Heart right ventricle (tissue), 16 donors: ENCODE measurements around the gene CD247. TPM values are rescaled to one million over a fixed set of nuclear protein-coding genes. Genes with fewer than 3 reads are reported as not detected.

ENCODE experiments used
- ATAC-seq, 8 donors: fragments of 200-7000 bp; cut with Tn5 transposase; one replicate each; pipeline ENCODE4 v1.9.1; 2020; ENCODE audit warnings: mild to moderate bottlenecking in 8 of 8, moderate library complexity in 8 of 8, moderate number of reproducible peaks in 1 of 8
- DNase-seq, 2 donors: peaks; one replicate each; pipeline ENCODE4 v3.0.0-alpha.2; 2020
- H3K27ac ChIP-seq, 10 donors: fragments of 200-600 bp; sonication (generic) in 2 of 10; one replicate each; pipeline versions ENCODE4 v1.5.0 to v1.8.0; 2020 to 2022; ENCODE audit warnings: mild to moderate bottlenecking in 3 of 10
- H3K27me3 ChIP-seq, 7 donors: fragments of 200-600 bp; one replicate each; pipeline ENCODE4 v1.8.0; 2021 to 2022; ENCODE audit warnings: mild to moderate bottlenecking in 2 of 7
- H3K36me3 ChIP-seq, 9 donors: fragments of 200-600 bp; sonication (generic) in 1 of 9; one replicate each; pipeline versions ENCODE4 v1.5.0 to v1.8.0; 2020 to 2022; ENCODE audit warnings: mild to moderate bottlenecking in 2 of 9
- H3K4me1 ChIP-seq, 9 donors: fragments of 200-600 bp; sonication (generic) in 1 of 9; one replicate each; pipeline versions ENCODE4 v1.5.0 to v1.8.0; 2020 to 2022; ENCODE audit warnings: mild to moderate bottlenecking in 4 of 9
- H3K4me3 ChIP-seq, 10 donors: fragments of 200-600 bp; sonication (generic) in 2 of 10; one replicate each; pipeline versions ENCODE4 v1.5.0 to v1.8.0; 2020 to 2022; ENCODE audit warnings: mild to moderate bottlenecking in 7 of 10, moderate library complexity in 2 of 10
- H3K9me3 ChIP-seq, 11 donors: fragments of 200-600 bp in 10 of 11; sonication (generic) in 2 of 11; one replicate each; pipeline versions ENCODE4 v1.5.0 to v1.8.0; 2013 to 2022; ENCODE audit warnings: mild to moderate bottlenecking in 2 of 11, control low read depth in 1 of 11, moderate library complexity in 1 of 11
- CTCF ChIP-seq, 9 donors: fragments of 200-600 bp; sonication (generic) in 2 of 9; IDR thresholded peaks; one replicate each; pipeline versions ENCODE4 v1.5.0 to v1.8.0; 2021 to 2022; ENCODE audit warnings: antibody characterized with exemption in 9 of 9, mild to moderate bottlenecking in 5 of 9, moderate library complexity in 1 of 9
- WGBS, 2 donors: extraction: QIAGEN DNeasy Blood & Tissue Kit; methylation state at CpG; one replicate each; pipeline ENCODE4 v1.1.7; 2013; ENCODE audit warnings: inconsistent platforms in 1 of 2; 5-methylcytosine and 5-hydroxymethylcytosine counted together
- intact Hi-C, 10 donors: fragments of 100-400 bp; cut with DNase I; formaldehyde crosslinking; loops; one replicate each; pipeline versions ENCODE4 v1.11.1 to v1.14.2; 2022
- polyA plus RNA-seq, 2 donors: library from polyadenylated mRNA; stranded (reverse); fragments of 200-250 nt; gene quantifications; one replicate each; pipeline ENCODE4 v1.2.3, GENCODE V29; 2013
- total RNA-seq, 10 donors: library from RNA; stranded (reverse); fragmentation: NEBNext Ultra II Directional in 3 of 10; extraction: Animal tissue kit (Norgen Biotek cat#: 25700) in 3 of 10; gene quantifications; one replicate each; pipeline versions ENCODE4 v1.2.1 to v1.2.4, GENCODE V29; 2021 to 2023
- donor health status: Arrhythmogenic right ventricular cardiomyopathy.
- donor health status: ischemic (EF 13 %, LVEDD 7.1; RV severe dilation, severe dysfunction).
- donor health status: healthy with polysubstance abuse.
- donor health status: DM: no; HTN: yes; CAD: no.
- donor health status: DM: no; HTN: no; CAD: no.
- donor health status: ischemic (EF 25% LVEDD 6.9; RV normal size, moderate dysfunction).
- donor health status: ischemic (EF 25% LVEDD 5.7; RV mildly dilated, moderate dysfunction).
- donor health status: healthy.
- donor health status: DM: yes; HTN: yes; CAD: no.
- donor health status: Ischemic cardiomyopathy.
- donor health status: ischemic (EF 35%, LVEDD 5.7; RV mildly dilated, moderate dysfunction).
- donor health status: nonischemic (EF 11% LVEDD 7.7; RV severe dilation, severe dysfunction).
- donor health status: DM: yes; HTN: yes; CAD: no.
- donor health status: PGD.
- donor health status: ischemic (EF 29% LVEDD 5.4; RV normal size, mild dysfunction).
- donor health status: nonischemic (EF 23%, LVEDD 6.1; RV moderate dilation, normal function).

Gene CD247
- total and polyA plus RNA-seq, 12 donors = 0.31 to 6.5 (median 0.66) TPM; not detected in 1

- intact Hi-C loops = no loop called here
- Histone ChIP-seq H3K4me3 (peak overlapping the region in 1 of 10 donors; percentile 53), H3K9me3 (no peaks in the 10 kb centered on the region), H3K27ac (peak overlapping the region in 1 of 10 donors; percentile 17), H3K27me3 (peaks cover 0 to 12% (median 0%) of the 10 kb centered on the region in 7 donors), H3K36me3 (no peaks in the 10 kb centered on the region), H3K4me1 (no peaks in the 10 kb centered on the region)
- 87 to 91% methylated on average over 3 of the region's 3 CpGs for WGBS, 2 donors
- ATAC-seq (no peak), DNase-seq (no peak)
- TF ChIP-seq CTCF (IDR thresholded peaks at IDR 0.05) = no peak
Measured at GRCh38 chr1:167515461-167515860, 2.9 kb downstream of the CD247 start.

- H3K4me1 ChIP-seq = no peaks in the 10 kb centered on the region
- no peak for DNase-seq
- peak overlapping the region in 1 of 10 donors; percentile 53 for H3K4me3 ChIP-seq
- H3K27me3 ChIP-seq = peaks cover 0 to 12% (median 0%) of the 10 kb centered on the region in 7 donors
- TF ChIP-seq CTCF (IDR thresholded peaks at IDR 0.05) = no peak
- WGBS, 2 donors = 92 to 95% methylated on average over 9 of the region's 9 CpGs
- H3K9me3 ChIP-seq = no peaks in the 10 kb centered on the region
- intact Hi-C loops = no loop called here
- H3K36me3 ChIP-seq = no peaks in the 10 kb centered on the region
- ATAC-seq = no peak
- peak overlapping the region in 1 of 10 donors; percentile 17 for H3K27ac ChIP-seq
Measured at GRCh38 chr1:167514288-167514687, 4.0 kb downstream of the CD247 start.

GRCh38 chr1:167512046-167512654 lies 6.2 kb downstream of the CD247 start:
- H3K4me1 ChIP-seq = no peaks in the 10 kb centered on the region
- intact Hi-C loops = no loop called here
- no peak for DNase-seq
- WGBS, 2 donors = 77 to 84% methylated on average over 7 of the region's 7 CpGs
- H3K4me3 ChIP-seq = peak overlapping the region in 1 of 10 donors; percentile 5
- H3K27ac ChIP-seq = no peak overlapping the region
- H3K9me3 ChIP-seq = no peaks in the 10 kb centered on the region
- TF ChIP-seq CTCF (IDR thresholded peaks at IDR 0.05) = no peak
- H3K27me3 ChIP-seq = peaks cover 0 to 17% (median 0%) of the 10 kb centered on the region in 7 donors
- ATAC-seq = no peak
- no peaks in the 10 kb centered on the region for H3K36me3 ChIP-seq

GRCh38 chr1:167511374-167511986 lies 6.8 kb downstream of the CD247 start:
- no peak for TF ChIP-seq CTCF (IDR thresholded peaks at IDR 0.05)
- peak overlapping the region in 1 of 10 donors; percentile 5 for H3K4me3 ChIP-seq
- no peaks in the 10 kb centered on the region for H3K36me3 ChIP-seq
- intact Hi-C loops = no loop called here
- H3K27ac ChIP-seq = no peak overlapping the region
- DNase-seq = no peak
- H3K9me3 ChIP-seq = no peaks in the 10 kb centered on the region
- no peaks in the 10 kb centered on the region for H3K4me1 ChIP-seq
- ATAC-seq = no peak
- peaks cover 0 to 18% (median 0%) of the 10 kb centered on the region in 7 donors for H3K27me3 ChIP-seq
- 89 to 91% methylated on average over 11 of the region's 11 CpGs for WGBS, 2 donors
